ENCODE results near the gene PAK1. TPM values are rescaled to one million over a fixed set of nuclear protein-coding genes. Genes with fewer than 3 reads are reported as not detected.
"Not testable (repeated sequence)": the region's sequence is repeated elsewhere in the genome, so short reads cannot be mapped to it uniquely, and the experiment has no call there.

PAK1 gene
- total RNA-seq, 1 donor from 2014 or later: 7.7 TPM

DNA sequence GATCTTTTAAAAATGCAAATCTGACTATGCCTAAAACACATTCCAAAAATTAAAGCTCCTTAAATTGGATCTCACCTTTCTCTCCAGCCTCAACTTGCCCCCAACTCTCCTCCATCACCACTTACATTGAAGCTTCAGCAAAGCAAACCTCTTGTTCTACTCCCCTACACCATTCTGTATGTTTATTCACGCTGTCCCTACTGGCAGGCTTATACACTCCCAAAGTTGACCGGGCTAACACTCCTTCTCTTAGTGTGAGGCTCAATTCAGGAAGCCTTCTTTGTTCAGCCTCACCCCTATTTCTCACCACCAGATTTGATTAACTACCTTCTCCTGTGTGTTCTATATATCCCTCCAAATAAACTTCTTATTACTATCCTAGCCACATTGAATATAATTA is 170.6 kb downstream of the PAK1 start:
- TF ChIP-seq, protein P1, sequence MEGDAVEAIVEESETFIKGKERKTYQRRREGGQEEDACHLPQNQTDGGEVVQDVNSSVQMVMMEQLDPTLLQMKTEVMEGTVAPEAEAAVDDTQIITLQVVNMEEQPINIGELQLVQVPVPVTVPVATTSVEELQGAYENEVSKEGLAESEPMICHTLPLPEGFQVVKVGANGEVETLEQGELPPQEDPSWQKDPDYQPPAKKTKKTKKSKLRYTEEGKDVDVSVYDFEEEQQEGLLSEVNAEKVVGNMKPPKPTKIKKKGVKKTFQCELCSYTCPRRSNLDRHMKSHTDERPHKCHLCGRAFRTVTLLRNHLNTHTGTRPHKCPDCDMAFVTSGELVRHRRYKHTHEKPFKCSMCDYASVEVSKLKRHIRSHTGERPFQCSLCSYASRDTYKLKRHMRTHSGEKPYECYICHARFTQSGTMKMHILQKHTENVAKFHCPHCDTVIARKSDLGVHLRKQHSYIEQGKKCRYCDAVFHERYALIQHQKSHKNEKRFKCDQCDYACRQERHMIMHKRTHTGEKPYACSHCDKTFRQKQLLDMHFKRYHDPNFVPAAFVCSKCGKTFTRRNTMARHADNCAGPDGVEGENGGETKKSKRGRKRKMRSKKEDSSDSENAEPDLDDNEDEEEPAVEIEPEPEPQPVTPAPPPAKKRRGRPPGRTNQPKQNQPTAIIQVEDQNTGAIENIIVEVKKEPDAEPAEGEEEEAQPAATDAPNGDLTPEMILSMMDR (IDR thresholded peaks at IDR 0.05; ENCODE audit: borderline replicate concordance): no peak

DNA sequence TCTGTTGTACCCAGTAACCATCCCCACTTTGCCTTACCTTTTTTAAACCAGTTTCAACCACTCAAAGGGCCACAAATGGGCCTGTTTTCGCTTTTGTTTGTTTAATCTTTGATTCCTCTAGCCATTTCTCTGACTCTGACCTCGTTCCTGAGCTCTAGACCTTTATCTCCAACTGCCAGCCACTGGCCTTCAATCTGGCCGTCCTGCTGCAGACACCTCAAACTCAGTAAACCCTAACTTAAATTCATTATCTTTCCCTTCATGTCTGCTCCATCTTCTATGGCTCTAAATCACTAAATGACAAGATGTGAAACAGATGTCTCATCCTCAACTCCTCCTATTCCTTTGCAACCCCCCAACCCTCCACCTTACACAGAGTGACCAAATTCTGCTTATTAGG is 171.1 kb downstream of the PAK1 start:
- Histone ChIP-seq H3K36me3 (no peaks in the 10 kb centered on the region), H3K27ac (replicated peaks) (no peak overlapping the region), H3K9me3 (replicated peaks) (no peaks in the 10 kb centered on the region), H3K4me1 (no peaks in the 10 kb centered on the region), H3K4me3 (no peak overlapping the region), H3K27me3 (ENCODE audit: low read depth) (peaks cover 4% of the 10 kb centered on the region)
- TF ChIP-seq, protein P1 (IDR thresholded peaks at IDR 0.05; ENCODE audit: borderline replicate concordance): no peak
- intact Hi-C loops (cut with micrococcal nuclease): no loop called here
- DNase-seq: no peak

More for the DNA sequence above, 170.6 kb downstream of the PAK1 start:
- no peak for DNase-seq
- intact Hi-C loops (cut with micrococcal nuclease): no loop called here
- Histone ChIP-seq H3K4me1 (no peaks in the 10 kb centered on the region), H3K4me3 (no peak overlapping the region), H3K27me3 (ENCODE audit: low read depth) (peaks cover 4% of the 10 kb centered on the region), H3K27ac (replicated peaks) (no peak overlapping the region), H3K36me3 (no peaks in the 10 kb centered on the region), H3K9me3 (replicated peaks) (no peaks in the 10 kb centered on the region)

DNA sequence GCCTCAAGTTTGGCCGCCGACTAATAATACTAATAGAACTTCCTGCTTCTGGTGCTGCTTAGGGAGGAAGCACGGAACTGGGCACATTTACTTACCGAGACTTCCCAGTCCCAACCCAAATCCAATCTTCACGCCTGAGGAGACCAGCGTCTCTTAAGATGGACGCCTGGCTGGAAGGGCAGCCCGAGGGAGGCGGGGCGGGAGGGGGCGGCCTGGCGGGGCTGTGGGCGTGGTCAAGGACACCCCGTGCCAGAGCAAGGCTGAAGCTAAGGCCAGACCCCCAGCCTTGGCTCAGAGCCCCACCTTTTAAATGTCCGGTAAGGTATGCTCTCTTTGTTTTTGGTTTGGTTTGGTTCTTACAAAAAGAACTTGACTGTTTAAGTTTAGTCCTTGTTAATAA is 172.4 kb downstream of the PAK1 start, which contains the start of gene GDPD4:
Gene GDPD4 (minus strand): TSS at position 177 of the 400 bp plus-strand sequence. CDS start 16,549 bp downstream, outside the sequence.
- no peaks in the 10 kb centered on the region for H3K4me1 ChIP-seq
- H3K9me3 ChIP-seq (replicated peaks): no peaks in the 10 kb centered on the region
- TF ChIP-seq, protein P1 (IDR thresholded peaks at IDR 0.05; ENCODE audit: borderline replicate concordance): no peak
- peaks cover 4% of the 10 kb centered on the region for H3K27me3 ChIP-seq (ENCODE audit: low read depth)
- intact Hi-C loops (cut with micrococcal nuclease): no loop called here
- H3K27ac ChIP-seq (replicated peaks): no peak within 1 kb of the TSS
- no peaks in the 10 kb centered on the region for H3K36me3 ChIP-seq
- H3K4me3 ChIP-seq: no peak within 1 kb of the TSS
- DNase-seq: no peak

DNA sequence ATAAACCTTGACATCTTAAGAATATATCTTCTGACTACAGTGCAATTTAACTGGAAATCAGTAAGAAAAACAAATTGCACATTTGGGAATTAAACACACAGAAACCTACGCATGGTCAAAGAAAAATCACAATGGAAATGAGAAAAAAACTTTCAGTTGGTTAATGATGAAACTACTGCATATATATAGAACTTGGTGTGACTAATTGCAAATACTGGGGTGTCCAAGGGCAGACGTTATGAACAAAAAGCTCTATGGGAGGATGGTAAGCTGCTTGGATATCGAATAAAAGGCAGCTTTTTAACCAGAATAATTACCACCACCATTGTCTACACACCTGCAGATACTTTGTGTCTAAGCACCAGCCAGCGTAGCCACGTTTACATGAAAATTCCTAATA is 173.2 kb downstream of the PAK1 start:
- TF ChIP-seq, protein P1 (IDR thresholded peaks at IDR 0.05; ENCODE audit: borderline replicate concordance): no peak
- H3K4me3 ChIP-seq: no peak overlapping the region
- H3K9me3 ChIP-seq (replicated peaks): no peaks in the 10 kb centered on the region
- H3K4me1 ChIP-seq: no peaks in the 10 kb centered on the region
- H3K27me3 ChIP-seq (ENCODE audit: low read depth): peaks cover 4% of the 10 kb centered on the region
- no peak for DNase-seq
- H3K36me3 ChIP-seq: no peaks in the 10 kb centered on the region
- no peak overlapping the region for H3K27ac ChIP-seq (replicated peaks)
- intact Hi-C loops (cut with micrococcal nuclease): no loop called here

DNA sequence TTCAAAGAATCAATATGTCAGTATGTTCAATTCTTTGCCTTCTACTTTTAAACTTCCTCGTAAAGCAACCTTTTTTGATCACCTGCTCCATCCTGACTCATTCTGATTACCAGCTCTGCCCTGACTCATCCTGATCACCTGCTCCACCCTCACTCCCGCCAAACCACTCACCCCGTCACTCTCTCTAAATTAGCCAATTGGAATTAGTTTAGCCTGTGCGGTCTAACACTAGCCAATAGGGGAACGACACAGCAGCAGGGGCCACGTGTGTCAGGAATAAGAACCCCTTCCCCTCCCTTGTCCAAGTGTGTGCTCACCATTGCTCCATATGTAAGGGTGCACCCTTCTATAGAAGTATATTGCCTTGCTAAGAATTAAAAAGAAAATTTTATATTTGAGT is 173.9 kb downstream of the PAK1 start:
- DNase-seq; H3K36me3 ChIP-seq; H3K4me3 ChIP-seq; intact Hi-C loops (cut with micrococcal nuclease); H3K27ac ChIP-seq (replicated peaks); H3K27me3 ChIP-seq (ENCODE audit: low read depth); H3K9me3 ChIP-seq (replicated peaks); H3K4me1 ChIP-seq: not testable (repeated sequence)

DNA sequence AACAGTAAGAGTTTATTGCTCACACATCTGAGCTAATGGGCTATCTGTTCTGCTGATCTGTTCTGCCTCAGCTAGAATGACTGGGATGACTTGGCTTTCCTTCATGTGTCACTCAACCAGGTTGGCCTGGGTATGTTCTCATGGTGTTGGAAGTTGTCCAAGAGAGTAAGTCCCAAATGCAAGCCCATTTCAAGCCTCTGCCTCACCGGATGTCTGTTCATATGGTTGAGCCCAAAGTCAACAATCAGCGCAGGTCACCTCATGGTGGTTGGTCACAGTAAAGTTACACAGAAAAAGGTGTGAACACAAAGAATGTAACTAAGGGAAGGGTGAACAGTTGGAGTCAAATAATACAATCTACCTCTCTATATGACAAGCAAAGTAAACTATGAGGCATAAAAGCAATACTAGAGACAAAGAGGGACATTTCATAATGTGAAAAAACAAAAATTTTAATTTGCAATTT is 174.3 kb downstream of the PAK1 start:
- Histone ChIP-seq H3K27me3 (ENCODE audit: low read depth) (peaks cover 4% of the 10 kb centered on the region), H3K36me3 (no peaks in the 10 kb centered on the region), H3K27ac (replicated peaks) (no peak overlapping the region), H3K4me1 (no peaks in the 10 kb centered on the region), H3K4me3 (no peak overlapping the region), H3K9me3 (replicated peaks) (no peaks in the 10 kb centered on the region)
- intact Hi-C loops (cut with micrococcal nuclease): no loop called here
- no peak for DNase-seq
- TF ChIP-seq, protein P1 (IDR thresholded peaks at IDR 0.05; ENCODE audit: borderline replicate concordance): no peak

All from left ventricle myocardium inferior (tissue), 1 donor.